IPS DF 4.7 (cell line): ENCODE measurements around the gene NR2F2.

Source experiments
- DNase-seq: peaks from one replicate; pipeline ENCODE4 v3.0.0-alpha.2; 2013; ENCODE audit warnings: low spot score; ENCODE audit errors: extremely low read depth

NR2F2 gene

DNA sequence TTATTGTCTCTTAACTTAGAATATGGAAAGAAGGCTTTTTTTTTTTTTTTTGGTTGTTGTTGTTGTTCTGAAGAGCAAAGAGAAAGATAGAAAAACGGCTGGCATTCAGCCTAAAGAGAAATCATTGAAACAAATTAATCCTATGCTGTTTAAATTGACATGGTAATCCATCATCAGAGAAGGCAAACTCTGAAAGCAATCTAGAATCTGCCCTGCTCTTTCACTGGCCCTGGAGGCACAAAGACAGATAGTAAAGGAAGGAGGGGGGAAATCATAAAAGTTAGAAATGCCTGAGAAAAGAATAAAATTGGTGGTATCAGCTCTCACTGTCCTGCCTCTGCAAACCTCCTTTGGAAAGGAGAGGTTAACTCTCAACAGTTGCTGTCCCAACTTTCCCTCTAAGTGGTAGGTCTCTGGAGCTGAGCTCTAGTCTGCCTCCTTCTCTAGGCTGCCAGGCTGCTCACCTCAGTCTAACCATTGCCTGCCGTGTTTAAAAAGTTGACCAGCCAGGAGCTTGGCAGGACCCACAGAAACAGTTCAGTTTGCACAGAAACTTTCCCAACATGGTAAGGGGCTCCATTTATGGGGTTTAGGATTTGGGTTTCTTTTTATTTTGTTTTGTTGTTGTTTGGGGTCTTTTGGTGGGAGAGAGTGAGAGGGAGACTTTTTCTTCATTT, 13.4 kb upstream of the NR2F2 start:
- DNase-seq = no peak

DNA sequence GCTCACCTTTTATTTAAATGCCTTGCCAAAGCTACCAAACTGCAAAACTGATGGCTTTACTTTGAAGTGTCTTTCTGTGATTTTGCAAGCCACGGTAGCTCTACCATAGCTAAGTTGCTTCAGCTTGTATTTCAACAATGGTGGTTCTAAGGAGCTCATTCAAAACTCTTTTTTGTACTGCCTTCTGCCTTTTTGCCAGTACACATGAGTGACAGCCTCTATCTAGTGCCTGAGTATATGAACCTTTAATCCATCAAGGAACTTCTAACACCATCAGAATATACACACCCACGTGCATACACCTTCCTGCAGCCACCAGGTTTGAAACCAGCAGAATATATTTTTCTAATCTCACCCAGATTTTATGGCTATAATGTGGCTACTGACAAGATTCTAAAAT, 10.4 kb upstream of the NR2F2 start:
- DNase-seq = no peak

DNA sequence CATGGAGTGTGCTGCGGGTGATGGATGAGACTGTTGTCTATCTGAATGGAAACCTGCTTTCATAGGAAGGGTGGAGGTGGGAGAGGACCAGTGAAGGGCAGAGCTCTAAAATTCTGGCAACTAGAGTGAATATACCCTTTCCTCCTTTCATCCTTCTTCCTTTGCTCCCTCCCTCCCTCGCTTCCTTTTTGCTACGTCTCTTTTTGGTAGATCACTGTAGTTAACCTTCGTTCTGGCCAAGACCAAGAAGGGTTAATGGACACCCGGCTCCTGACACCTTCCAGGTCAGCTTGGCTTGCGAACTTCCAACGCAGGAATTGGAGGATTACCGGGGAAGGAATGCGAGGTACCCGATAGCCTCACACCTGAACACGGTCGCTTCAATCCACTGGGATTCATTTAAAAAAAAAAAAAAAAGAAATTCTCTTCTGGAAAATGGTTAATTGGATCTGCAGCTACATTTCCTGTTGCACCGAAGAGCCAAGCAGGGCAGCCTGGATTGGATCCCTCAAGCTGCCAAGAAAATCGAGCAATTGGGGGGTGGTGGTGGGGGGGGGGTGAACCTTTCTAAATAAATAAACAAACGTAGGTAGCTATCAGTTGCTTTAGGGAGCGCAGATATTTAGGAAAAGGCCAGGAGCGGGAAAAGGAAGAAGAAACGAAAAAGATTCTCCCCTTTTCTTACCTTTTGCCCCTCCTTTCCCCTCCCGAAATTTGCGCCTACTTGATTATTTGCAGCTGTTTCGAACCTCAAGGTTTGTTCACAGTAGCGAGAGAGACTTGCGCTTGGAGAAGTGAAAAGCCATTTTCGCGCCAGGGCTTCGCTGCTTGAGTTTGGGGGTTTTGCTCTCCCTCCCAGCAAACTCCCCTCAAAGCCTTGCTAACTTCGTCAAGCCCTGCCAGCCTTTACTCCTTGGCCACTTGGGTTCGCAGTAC, 9.5 kb upstream of the NR2F2 start:
- no peak for DNase-seq

- DNase-seq = no peak
These were observed 8.6 kb upstream of the NR2F2 start for GRCh38 chr15:96321639-96322535.

DNA sequence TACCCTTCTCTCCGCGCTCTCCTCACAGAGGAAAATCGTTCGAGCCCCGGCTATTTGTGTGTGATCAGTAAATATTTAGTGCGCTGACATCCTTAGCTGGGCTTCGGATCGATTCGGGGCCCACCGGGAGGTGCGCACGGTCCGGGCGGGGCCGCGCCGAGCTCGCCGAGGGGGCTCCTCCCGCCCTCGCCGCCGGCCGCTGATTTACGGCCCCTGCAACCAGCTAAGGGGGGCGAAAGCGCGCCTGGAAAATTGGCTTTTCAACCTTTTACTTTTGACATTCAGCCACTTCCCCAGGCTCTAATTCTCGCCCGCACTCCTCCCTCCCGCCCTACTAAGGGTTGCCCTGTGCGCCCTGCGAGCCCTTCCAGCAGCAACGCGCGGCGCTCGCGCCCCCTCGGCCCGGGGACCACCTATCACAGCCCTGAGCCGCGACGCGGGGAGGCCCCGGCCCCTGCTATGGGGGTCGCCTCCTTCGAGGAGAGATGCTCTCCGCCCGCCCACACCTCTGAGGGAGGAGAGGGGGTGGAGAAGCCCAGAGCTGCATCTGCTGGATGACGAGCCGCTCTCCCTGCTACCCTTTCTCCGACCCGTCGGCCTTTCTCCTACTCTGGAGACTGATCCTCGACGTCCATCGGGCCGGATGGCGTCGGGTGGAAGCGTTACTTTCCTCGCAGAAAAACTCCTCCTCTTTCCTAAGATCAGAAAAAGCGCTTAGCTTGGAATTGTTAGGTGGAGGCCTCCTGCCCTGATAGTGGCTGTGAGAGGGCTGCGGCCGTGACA, 7.8 kb upstream of the NR2F2 start:
- DNase-seq = no peak

- no peak for DNase-seq
These were observed 7.0 kb upstream of the NR2F2 start for GRCh38 chr15:96323319-96324145.

DNA sequence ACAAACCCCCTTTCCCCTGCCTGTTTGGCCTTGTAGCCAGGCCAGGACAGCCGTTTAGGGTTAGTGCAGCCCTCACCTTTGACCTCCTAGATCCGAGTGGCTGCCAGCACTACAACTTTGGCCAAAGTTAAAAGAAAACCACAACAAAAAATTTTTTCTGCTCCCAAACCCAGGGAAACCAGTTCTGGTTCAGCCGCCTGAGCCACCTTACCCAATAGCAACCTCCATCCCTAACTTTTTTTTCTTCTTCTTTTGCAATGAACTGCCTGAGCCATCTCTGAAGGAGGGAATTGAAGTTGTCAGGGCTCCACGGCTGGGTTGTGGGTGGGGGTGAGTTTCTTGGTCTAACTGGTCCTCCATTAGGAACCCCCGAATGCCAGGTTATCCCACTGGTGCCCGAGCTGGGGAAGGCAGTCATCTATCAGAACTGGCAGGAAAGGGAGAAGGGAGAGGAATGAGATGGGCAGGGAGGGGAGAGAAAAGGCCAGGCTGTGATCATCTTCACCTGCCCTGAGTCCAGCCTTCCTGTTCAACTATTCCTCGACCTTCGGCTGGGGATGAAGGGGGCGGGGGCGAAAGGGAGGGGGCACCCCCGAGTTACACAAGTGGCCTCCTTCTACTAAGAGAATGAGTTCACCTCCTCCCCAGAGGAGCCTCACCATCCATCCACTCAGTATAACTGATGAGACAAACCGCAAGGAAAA, 6.2 kb upstream of the NR2F2 start:
- DNase-seq = no peak

GRCh38 chr15:96324940-96325540, 5.5 kb upstream of the NR2F2 start:
- no peak for DNase-seq

GRCh38 chr15:96325541-96326327, 4.8 kb upstream of the NR2F2 start:
- DNase-seq = no peak

GRCh38 chr15:96326328-96327154, 4.0 kb upstream of the NR2F2 start:
- DNase-seq = no peak

DNA sequence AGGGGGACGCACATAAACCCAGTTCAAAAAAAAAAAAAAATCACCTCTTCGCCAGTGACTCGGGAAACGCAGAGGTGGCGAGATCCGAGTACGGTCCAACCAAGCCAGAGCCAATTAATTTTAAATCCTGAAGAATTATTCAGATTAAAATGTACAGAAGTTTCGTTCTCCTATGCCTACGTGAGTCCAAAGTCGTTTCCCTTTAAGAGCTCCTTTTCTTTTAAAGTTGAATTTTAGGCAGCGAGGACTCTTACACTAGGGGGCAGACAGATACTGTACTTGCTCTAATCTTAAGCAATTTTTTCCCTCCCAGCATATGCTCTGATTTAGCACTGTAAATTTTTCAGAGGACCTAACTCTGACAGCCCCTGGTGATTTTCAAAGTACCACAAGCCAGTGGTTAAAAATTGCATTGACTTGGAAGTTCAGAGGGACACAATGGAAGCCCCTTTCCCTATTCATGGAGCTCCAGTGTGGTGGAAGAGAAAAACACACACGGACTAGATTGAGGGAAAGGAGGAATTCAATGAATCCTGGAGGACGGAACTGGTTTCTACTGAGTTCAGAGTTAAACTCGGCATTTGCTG, 3.3 kb upstream of the NR2F2 start:
- no peak for DNase-seq

DNA sequence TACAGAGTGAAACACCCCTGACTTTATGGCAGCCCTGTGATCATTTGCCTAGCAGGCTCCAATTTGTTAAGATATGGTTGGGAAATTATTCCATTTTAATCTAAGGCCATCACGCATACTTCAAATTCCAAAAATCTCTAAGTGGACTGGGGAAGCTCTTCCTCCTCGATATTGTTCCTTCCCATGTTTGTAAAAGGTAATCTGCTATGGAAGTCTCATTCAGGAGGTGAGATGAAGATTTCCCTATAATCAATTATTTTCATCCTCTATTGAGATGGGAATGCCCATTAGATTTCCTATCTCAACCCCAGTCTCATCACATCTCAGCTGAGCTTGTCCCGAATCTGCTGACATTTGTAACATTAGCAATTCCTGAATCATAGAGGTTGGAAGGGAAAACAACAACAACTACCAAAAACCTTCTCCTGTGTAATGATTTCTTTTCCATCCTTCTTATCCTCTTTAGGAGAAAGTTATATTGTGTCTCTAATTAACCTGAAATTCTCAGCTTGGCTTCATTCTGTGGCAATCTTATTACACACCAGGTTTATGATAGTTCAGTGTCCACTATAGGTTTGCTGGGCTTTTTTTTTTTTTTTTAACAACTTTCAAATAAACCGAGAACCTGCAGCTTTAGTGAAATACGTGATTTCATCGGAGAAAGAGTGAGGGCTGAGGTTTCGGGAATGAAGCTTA, 2.2 kb upstream of the NR2F2 start:
- DNase-seq = no peak

DNA sequence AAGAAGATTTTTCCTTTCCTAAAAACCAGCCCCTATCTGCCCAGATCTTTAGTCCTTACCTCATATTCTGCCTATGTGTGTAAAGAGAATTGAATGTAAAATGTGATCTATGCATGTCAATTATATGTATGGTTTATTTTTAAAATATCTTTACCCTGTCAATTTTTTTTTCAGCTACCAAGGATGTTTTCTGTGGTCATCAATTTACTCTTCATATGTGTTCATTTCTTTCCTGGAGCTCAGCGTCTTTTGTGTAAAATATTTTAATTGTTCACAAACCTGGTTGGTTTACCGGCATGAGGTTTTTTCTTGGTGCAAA, 1.7 kb upstream of the NR2F2 start:
- no peak for DNase-seq

DNA sequence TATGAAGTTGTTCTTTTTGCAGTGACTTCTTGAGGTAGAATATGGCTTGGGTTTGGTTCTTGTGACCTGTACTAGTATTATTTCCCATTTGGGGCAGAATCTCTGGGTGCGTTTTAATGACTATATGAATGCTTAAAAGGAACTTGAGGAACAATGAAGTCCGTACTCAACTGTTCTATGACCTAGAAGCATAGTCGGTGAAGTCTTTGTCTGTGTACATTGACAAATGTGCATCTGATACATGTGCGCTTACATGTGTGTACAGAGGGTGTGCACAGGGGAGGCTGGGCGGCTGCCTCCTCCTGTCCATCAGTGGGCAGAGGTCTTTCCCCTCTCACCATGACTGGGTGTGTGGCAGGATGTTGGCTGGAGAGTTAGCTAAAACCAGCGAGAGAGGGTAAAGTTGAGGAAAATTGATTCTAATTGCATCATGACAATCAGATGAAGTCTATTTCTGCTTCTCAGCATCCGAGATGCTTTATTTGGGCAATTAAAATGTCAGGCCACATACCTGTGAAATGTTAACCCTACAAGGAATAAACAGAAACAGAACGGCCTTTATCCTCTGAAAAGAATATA, 1.0 kb upstream of the NR2F2 start:
- DNase-seq = no peak

- no peak for DNase-seq
These were observed 443 bp upstream of the NR2F2 start for GRCh38 chr15:96330064-96330449.
